ENCODE data around the gene ZBP1. TPM values are rescaled to one million over a fixed set of nuclear protein-coding genes. Genes with fewer than 3 reads are reported as not detected.
A peak's percentile ranks its signal among the peaks of the same experiment; 100 is the strongest.

Gene ZBP1
- total RNA-seq, 1 donor from 2014 or later, result not detected

DNA sequence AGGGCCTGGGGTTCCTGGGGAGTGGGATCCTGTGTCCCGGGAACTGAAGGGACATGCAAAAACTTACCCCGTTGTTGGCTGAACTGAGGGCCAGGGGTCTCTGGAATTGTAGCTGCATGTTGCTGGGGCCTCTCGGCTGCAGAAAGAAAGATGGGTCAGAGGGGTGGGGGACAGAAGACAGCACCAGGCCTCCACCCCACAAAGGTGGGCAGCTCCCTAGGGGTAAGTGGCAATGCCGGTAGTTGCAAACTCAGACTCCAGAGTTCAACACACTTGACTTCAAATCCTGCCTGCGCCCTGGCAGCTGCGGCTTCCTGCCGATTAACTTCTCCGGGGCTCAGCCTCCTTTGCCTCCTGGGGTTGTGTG lies 4.8 kb downstream of the ZBP1 start:
- H3K27me3 Mint-ChIP-seq, result peaks cover 16% of the 10 kb centered on the region
- no peak overlapping the region for H3K4me3 Mint-ChIP-seq
- no peak overlapping the region for H3K27ac Mint-ChIP-seq
- no peak for DNase-seq (ENCODE audit: extremely low spot score, unreplicated experiment)
- no peaks in the 10 kb centered on the region for H3K4me1 Mint-ChIP-seq (ENCODE audit: unreplicated experiment)
- TF ChIP-seq, protein P1, sequence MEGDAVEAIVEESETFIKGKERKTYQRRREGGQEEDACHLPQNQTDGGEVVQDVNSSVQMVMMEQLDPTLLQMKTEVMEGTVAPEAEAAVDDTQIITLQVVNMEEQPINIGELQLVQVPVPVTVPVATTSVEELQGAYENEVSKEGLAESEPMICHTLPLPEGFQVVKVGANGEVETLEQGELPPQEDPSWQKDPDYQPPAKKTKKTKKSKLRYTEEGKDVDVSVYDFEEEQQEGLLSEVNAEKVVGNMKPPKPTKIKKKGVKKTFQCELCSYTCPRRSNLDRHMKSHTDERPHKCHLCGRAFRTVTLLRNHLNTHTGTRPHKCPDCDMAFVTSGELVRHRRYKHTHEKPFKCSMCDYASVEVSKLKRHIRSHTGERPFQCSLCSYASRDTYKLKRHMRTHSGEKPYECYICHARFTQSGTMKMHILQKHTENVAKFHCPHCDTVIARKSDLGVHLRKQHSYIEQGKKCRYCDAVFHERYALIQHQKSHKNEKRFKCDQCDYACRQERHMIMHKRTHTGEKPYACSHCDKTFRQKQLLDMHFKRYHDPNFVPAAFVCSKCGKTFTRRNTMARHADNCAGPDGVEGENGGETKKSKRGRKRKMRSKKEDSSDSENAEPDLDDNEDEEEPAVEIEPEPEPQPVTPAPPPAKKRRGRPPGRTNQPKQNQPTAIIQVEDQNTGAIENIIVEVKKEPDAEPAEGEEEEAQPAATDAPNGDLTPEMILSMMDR (conservative IDR thresholded peaks at IDR 0.05), result no peak
- no peaks in the 10 kb centered on the region for H3K36me3 Mint-ChIP-seq
- no peaks in the 10 kb centered on the region for H3K9me3 Mint-ChIP-seq

DNA sequence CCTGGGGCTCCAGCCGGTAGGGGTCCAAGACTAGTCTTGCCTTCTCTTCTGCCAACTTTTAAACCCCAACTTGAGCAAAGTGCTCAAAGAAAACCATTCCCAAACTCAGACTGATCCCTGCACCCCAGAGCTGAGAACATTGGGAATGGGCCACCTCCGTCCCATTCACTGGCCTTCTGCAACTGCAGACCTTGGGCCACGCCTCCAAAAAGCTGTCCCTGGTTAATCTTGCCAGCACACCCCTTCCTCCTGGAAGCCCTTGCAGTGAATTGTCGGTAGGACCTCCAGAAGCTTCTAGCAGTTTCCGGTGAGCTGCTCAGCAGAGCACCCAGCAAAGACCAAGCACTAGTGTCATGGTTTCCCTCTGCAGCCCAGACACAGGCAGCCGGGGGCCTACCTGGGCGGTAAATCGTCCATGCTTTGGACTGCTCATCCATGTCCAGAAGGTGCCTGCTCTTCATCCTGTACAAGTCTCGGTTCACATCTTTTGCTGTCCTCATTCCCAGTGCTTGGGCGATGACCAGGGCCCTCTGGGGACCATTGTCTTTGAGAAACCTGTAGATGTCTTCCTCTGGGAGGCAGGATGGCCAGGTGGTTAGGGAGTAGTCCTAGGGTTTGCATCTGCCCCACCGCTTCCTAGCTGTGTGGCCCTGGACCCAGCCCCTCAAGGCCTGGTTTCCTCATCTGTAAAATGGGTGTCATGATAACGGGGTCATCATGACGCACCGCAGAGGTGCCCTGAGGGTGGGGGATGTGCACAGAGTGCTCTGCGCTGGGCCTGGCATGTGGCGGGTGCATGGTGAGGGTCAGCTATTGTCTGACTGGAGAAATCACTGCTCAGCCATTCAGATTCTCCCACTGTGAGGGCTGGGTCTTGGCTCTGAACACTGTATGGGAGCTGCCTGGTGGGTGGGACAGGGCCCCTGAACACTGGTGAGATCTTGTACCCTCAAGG lies 5.5 kb downstream of the ZBP1 start:
- DNase-seq (ENCODE audit: extremely low spot score, unreplicated experiment), result peak; percentile 55
- peaks cover 18% of the 10 kb centered on the region for H3K27me3 Mint-ChIP-seq

DNA sequence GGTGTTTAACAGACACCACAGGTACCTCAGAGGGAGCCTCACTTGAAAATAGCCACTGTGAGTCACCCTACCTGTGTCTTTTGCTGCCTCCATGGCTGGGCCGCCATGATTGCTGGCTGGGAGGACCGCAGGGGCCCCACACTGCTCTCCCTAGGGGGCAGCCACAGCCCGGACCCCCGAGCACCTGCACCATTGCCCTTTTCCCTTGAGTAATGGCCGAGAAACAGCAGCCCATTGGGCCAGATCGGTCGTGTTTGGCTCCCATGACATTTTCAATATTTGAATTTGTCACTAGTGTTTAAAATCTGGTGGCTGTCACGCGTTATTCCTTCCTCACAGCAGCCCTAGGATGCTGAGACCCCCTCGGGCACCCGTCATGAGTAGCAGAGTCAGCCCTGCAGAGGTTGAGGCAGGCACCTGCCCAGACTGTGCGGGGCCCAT lies 6.7 kb downstream of the ZBP1 start:
- Mint-ChIP-seq H3K4me1 (ENCODE audit: unreplicated experiment) (no peaks in the 10 kb centered on the region), H3K27ac (no peak overlapping the region), H3K9me3 (no peaks in the 10 kb centered on the region), H3K4me3 (no peak overlapping the region), H3K27me3 (peaks cover 23% of the 10 kb centered on the region), H3K36me3 (no peaks in the 10 kb centered on the region)
- DNase-seq (ENCODE audit: extremely low spot score, unreplicated experiment), result no peak
- TF ChIP-seq, protein P1 (conservative IDR thresholded peaks at IDR 0.05), result no peak

More for the DNA sequence above, 5.5 kb downstream of the ZBP1 start:
- Mint-ChIP-seq H3K4me3 (no peak overlapping the region), H3K27ac (no peak overlapping the region), H3K9me3 (no peaks in the 10 kb centered on the region), H3K4me1 (ENCODE audit: unreplicated experiment) (no peaks in the 10 kb centered on the region), H3K36me3 (no peaks in the 10 kb centered on the region)
- TF ChIP-seq, protein P1 (conservative IDR thresholded peaks at IDR 0.05), result no peak

DNA sequence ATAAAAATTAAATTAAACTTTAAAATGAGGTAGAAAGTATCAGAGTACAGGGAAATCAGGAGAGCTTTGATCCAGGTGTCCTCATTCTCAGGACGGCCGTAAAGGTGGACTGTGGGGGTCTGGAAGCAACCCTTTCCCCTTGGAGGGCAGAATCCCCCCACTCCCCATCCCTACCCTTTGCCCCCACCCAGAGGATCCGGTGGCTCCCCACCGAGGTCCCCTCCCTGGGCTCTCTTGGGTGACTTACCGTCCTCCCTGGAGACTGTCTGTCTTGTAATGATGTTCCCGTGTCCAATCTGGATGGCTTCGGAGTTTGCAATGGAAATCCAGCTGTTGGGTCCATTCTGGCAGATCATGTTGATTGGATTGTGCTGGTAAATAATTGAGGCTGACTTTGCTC lies 7.3 kb downstream of the ZBP1 start:
- Mint-ChIP-seq H3K4me1 (ENCODE audit: unreplicated experiment) (no peaks in the 10 kb centered on the region), H3K36me3 (no peaks in the 10 kb centered on the region), H3K27ac (no peak overlapping the region), H3K4me3 (no peak overlapping the region), H3K27me3 (peaks cover 20% of the 10 kb centered on the region), H3K9me3 (no peaks in the 10 kb centered on the region)
- TF ChIP-seq, protein P1 (conservative IDR thresholded peaks at IDR 0.05), result no peak
- DNase-seq (ENCODE audit: extremely low spot score, unreplicated experiment), result no peak

DNA sequence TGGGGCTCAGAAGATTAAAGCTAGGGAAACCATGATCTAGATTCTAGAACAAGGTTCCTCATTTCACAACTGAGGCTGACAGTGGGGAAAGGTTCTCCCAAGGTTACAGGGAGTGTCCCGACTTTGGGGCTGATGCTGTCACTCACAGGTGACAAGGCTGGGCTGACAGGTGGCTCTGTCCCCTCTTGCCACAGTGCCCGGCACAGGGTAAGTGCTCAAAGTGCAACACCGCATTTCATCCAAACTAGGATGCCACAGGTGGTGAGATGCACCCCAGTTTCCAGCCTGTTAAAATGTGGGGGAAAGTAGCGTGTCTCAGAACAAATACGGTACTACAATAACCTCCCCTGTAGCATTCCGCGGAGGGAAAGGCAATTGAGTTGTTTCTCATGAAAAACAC lies 7.8 kb downstream of the ZBP1 start:
- TF ChIP-seq, protein P1 (conservative IDR thresholded peaks at IDR 0.05), result no peak
- Mint-ChIP-seq H3K4me3 (no peak overlapping the region), H3K36me3 (no peaks in the 10 kb centered on the region), H3K4me1 (ENCODE audit: unreplicated experiment) (no peaks in the 10 kb centered on the region), H3K27ac (no peak overlapping the region), H3K27me3 (peaks cover 25% of the 10 kb centered on the region), H3K9me3 (no peaks in the 10 kb centered on the region)
- no peak for DNase-seq (ENCODE audit: extremely low spot score, unreplicated experiment)

Measured in type B pancreatic cell (in vitro differentiated cells).